DOHH2 (cell line): Measurements from ENCODE around the gene CMKLR1.

ENCODE experiments used
- H3F3A ChIP-seq: fragments of 200-600 bp; sonication (generic), shearing (Covaris generic); 2 replicates; pipeline ENCODE4 v1.6.0; 2016; ENCODE audit warnings: antibody characterized with exemption, mild to moderate bottlenecking; ENCODE audit not compliant: control insufficient read depth, insufficient read depth
- H3K27ac ChIP-seq: fragments of 200-600 bp; sonication (generic); 2 replicates; pipeline ENCODE4 v1.5.1; 2014; ENCODE audit warnings: low read depth, mild to moderate bottlenecking, low read length, moderate library complexity
- H3K27me3 ChIP-seq: fragments of 200-600 bp; sonication (generic); 2 replicates; pipeline ENCODE4 v1.6.1; 2014; ENCODE audit warnings: mild to moderate bottlenecking, low read length, mixed read lengths; ENCODE audit not compliant: control insufficient read depth
- H3K36me3 ChIP-seq: fragments of 200-600 bp; sonication (generic); 2 replicates; pipeline ENCODE4 v1.6.1; 2014; ENCODE audit warnings: mild to moderate bottlenecking, low read length, moderate library complexity, mixed read lengths; ENCODE audit not compliant: control insufficient read depth
- H3K4me1 ChIP-seq: fragments of 200-600 bp; sonication (generic); 2 replicates; pipeline ENCODE4 v1.6.1; 2014; ENCODE audit warnings: mild to moderate bottlenecking, low read length, mixed read lengths; ENCODE audit not compliant: control insufficient read depth
- H3K4me2 ChIP-seq: fragments of 200-600 bp; sonication (generic); 2 replicates; pipeline ENCODE4 v1.6.0; 2014; ENCODE audit warnings: mild to moderate bottlenecking, low read length, moderate library complexity
- H3K4me3 ChIP-seq: fragments of 200-600 bp; sonication (generic); 2 replicates; pipeline ENCODE4 v1.5.1; 2014; ENCODE audit warnings: mild to moderate bottlenecking, low read length, mixed read lengths
- H3K79me2 ChIP-seq: fragments of 200-600 bp; sonication (generic); 2 replicates; pipeline ENCODE4 v1.6.1; 2014; ENCODE audit warnings: mild to moderate bottlenecking, low read length, mixed read lengths; ENCODE audit not compliant: control insufficient read depth
- H3K9me2 ChIP-seq: fragments of 200-600 bp; sonication (generic); replicated peaks from 2 replicates; pipeline ENCODE4 v1.6.1; 2014; ENCODE audit warnings: mild to moderate bottlenecking, low read length, mixed read lengths; ENCODE audit not compliant: control insufficient read depth
- H3K9me3 ChIP-seq: fragments of 200-600 bp; sonication (generic); 2 replicates; pipeline ENCODE4 v1.6.1; 2014; ENCODE audit warnings: antibody characterized with exemption, low read length, mixed read lengths; ENCODE audit not compliant: control insufficient read depth, insufficient read depth
- H4K20me1 ChIP-seq: fragments of 200-600 bp; sonication (generic); 2 replicates; pipeline ENCODE4 v1.6.0; 2014; ENCODE audit warnings: low read depth, mild to moderate bottlenecking, antibody characterized with exemption, low read length, moderate library complexity; ENCODE audit not compliant: control insufficient read depth, insufficient read depth
- CTCF ChIP-seq: fragments of 200-600 bp; sonication (generic); IDR thresholded peaks from one replicate; pipeline ENCODE4 v1.5.1; 2014; ENCODE audit warnings: antibody characterized with exemption, mild to moderate bottlenecking, low read depth, low read length; ENCODE audit not compliant: poor library complexity, severe bottlenecking
- EZH2phosphoT487 ChIP-seq: fragments of 200-600 bp; sonication (generic); IDR thresholded peaks from 2 replicates; pipeline ENCODE4 v1.6.1; 2017; ENCODE audit warnings: borderline replicate concordance, mild to moderate bottlenecking, antibody characterized with exemption, low read length, moderate library complexity, mixed read lengths

The CMKLR1 gene

GRCh38 chr12:108326254-108326750 lies 12.8 kb downstream of the CMKLR1 start:
- Histone ChIP-seq H3K4me2 (no peak overlapping the region), H3K9me2 (no peaks in the 10 kb centered on the region), H3K27ac (no peak overlapping the region), H3K79me2 (no peaks in the 10 kb centered on the region), H3K27me3 (no peaks in the 10 kb centered on the region; the same call in 1 of the 2 replicates), H3K9me3 (no peaks in the 10 kb centered on the region), H3K36me3 (no peaks in the 10 kb centered on the region), H3K4me1 (no peaks in the 10 kb centered on the region), H3K4me3 (no peak overlapping the region), H4K20me1 (no peaks in the 10 kb centered on the region), H3F3A (no peaks in the 10 kb centered on the region)
- TF ChIP-seq EZH2phosphoT487, result no peak
- no peak for TF ChIP-seq CTCF

GRCh38 chr12:108325549-108325948 lies 13.6 kb downstream of the CMKLR1 start:
- H3K4me2 ChIP-seq, result no peak overlapping the region
- no peaks in the 10 kb centered on the region for H3K9me3 ChIP-seq
- H3K9me2 ChIP-seq, result no peaks in the 10 kb centered on the region
- no peaks in the 10 kb centered on the region for H3K36me3 ChIP-seq
- H3K27ac ChIP-seq, result no peak overlapping the region
- no peak for TF ChIP-seq EZH2phosphoT487
- TF ChIP-seq CTCF, result no peak
- no peaks in the 10 kb centered on the region for H3F3A ChIP-seq
- no peaks in the 10 kb centered on the region for H3K79me2 ChIP-seq
- H3K4me1 ChIP-seq, result peaks cover 5% of the 10 kb centered on the region
- no peak overlapping the region for H3K4me3 ChIP-seq
- no peaks in the 10 kb centered on the region for H4K20me1 ChIP-seq
- H3K27me3 ChIP-seq, result no peaks in the 10 kb centered on the region; the same call in 1 of the 2 replicates

GRCh38 chr12:108325018-108325358 lies 14.1 kb downstream of the CMKLR1 start:
- H3K4me2 ChIP-seq, result no peak overlapping the region

More at GRCh38 chr12:108325018-108325358, 14.1 kb downstream of the CMKLR1 start:
- Histone ChIP-seq H3K27ac (no peak overlapping the region), H3K4me1 (peaks cover 8% of the 10 kb centered on the region), H3K9me3 (no peaks in the 10 kb centered on the region), H3K4me3 (no peak overlapping the region), H3K36me3 (no peaks in the 10 kb centered on the region), H4K20me1 (no peaks in the 10 kb centered on the region), H3F3A (no peaks in the 10 kb centered on the region), H3K79me2 (no peaks in the 10 kb centered on the region), H3K27me3 (no peaks in the 10 kb centered on the region; the same call in 1 of the 2 replicates), H3K9me2 (no peaks in the 10 kb centered on the region)
- TF ChIP-seq CTCF (no peak), EZH2phosphoT487 (no peak)
